ENCODE results near the gene TBC1D22A.

GRCh38 chr22:47031628-47031915, 269.1 kb downstream of the TBC1D22A start:
- no peak for TF ChIP-seq CTCF (IDR thresholded peaks at IDR 0.05)
- no peak for TF ChIP-seq POLR2A (IDR thresholded peaks at IDR 0.05)
- no peak for TF ChIP-seq EP300 (IDR thresholded peaks at IDR 0.05)

Measured in ovary (tissue), 3 donors.